A549 (cell line): ENCODE results near the gene LINC01488. TPM values are rescaled to one million over a fixed set of nuclear protein-coding genes. Genes with fewer than 3 reads are reported as not detected.

Source experiments
- ATAC-seq, 2 experiments: fragments of 200-7000 bp in 1 of 2; fragments of >200 bp in 1 of 2; cut with Nextera tagmentation in 1 of 2; cut with Tn5 transposase in 1 of 2; 3 replicates each; pipeline versions ENCODE4 v1.8.0 to v1.9.1; 2018 to 2020; ENCODE audit warnings: mild to moderate bottlenecking in 1 of 2, moderate library complexity in 1 of 2
- CTCF ChIA-PET: fragments of 300-600 bp; sonication (Branson Sonifier 250); formaldehyde crosslinking; extraction: SDS; loops from one replicate; lab custom pipeline; 2021; ENCODE audit warnings: antibody characterized with exemption, inconsistent platforms; lab: Yijun Ruan, JAX
- POLR2A ChIA-PET: fragments of 350-600 bp; formaldehyde crosslinking; extraction: SDS; loops from one replicate; lab custom pipeline; 2021; ENCODE audit warnings: antibody characterized with exemption, inconsistent platforms; lab: Yijun Ruan, JAX
- DNase-seq, 2 experiments: peaks; one replicate each; pipeline versions ENCODE4 v3.0.0 to v3.0.0-alpha.2; 2011 to 2016; ENCODE audit warnings: low read depth in 1 of 2, low spot score in 1 of 2
- FAIRE-seq: peaks from 2 replicates; lab custom pipeline; 2011; peaks lifted over from hg19 to GRCh38; lab: Jason Lieb, UNC
- H3K27ac ChIP-seq, 2 experiments: fragments of >200 bp; sonication (Bioruptor Twin); formaldehyde crosslinking; 3 replicates each; pipeline ENCODE4 v1.5.1; 2016 to 2017
- H3K4me1 ChIP-seq: fragments of >200 bp; sonication (Bioruptor Twin); formaldehyde crosslinking; 3 replicates; pipeline ENCODE4 v1.6.1; 2016
- H3K4me2 ChIP-seq: fragments of >200 bp; sonication (Bioruptor Twin); formaldehyde crosslinking; 3 replicates; pipeline ENCODE4 v1.6.1; 2016
- H3K4me3 ChIP-seq: fragments of >200 bp; sonication (Bioruptor Twin); formaldehyde crosslinking; 3 replicates; pipeline ENCODE4 v1.5.1; 2016
- H3K9me3 ChIP-seq: fragments of >200 bp; sonication (Bioruptor Twin); formaldehyde crosslinking; 3 replicates; pipeline ENCODE4 v1.6.1; 2016
- ATOH8 ChIP-seq: fragments of 250-450 bp; sonication (Bioruptor Pico); IDR thresholded peaks from 2 replicates; pipeline ENCODE4 v1.5.0; 2020; ENCODE audit warnings: low read depth, mild to moderate bottlenecking, moderate library complexity
- BCL3 ChIP-seq: fragments of >200 bp; sonication (Bioruptor Twin); formaldehyde crosslinking; IDR thresholded peaks from 3 replicates; pipeline ENCODE4 v1.6.1; 2016
- CBX8 ChIP-seq: fragments of 200-600 bp; sonication (generic); IDR thresholded peaks from 2 replicates; pipeline ENCODE4 v1.6.1; 2016
- CEBPB ChIP-seq, 2 experiments: fragments of >200 bp in 1 of 2; sonication (Bioruptor Twin) in 1 of 2; formaldehyde crosslinking in 1 of 2; IDR thresholded peaks; 2 replicates each; pipeline ENCODE4 v1.6.1; 2012 to 2016
- CHD2 ChIP-seq: fragments of 150-350 bp; IDR thresholded peaks from 2 replicates; pipeline ENCODE4 v1.6.1; 2014; ENCODE audit warnings: low read length; ENCODE audit not compliant: partially characterized antibody
- EHF ChIP-seq: fragments of 250-450 bp; sonication (Bioruptor Pico); IDR thresholded peaks from 2 replicates; pipeline ENCODE4 v1.5.0; 2020; ENCODE audit warnings: mild to moderate bottlenecking
- EP300 ChIP-seq, 2 experiments: fragments of >200 bp; sonication (Bioruptor Twin); formaldehyde crosslinking; IDR thresholded peaks; 2 replicates in 1 of 2; 3 replicates in 1 of 2; pipeline ENCODE4 v1.6.1; 2016 to 2017
- GATA3 ChIP-seq: IDR thresholded peaks from 2 replicates; pipeline ENCODE4 v1.6.1; 2012; ENCODE audit warnings: borderline replicate concordance
- HEYL ChIP-seq: fragments of 250-450 bp; sonication (Bioruptor Pico); IDR thresholded peaks from 2 replicates; pipeline ENCODE4 v1.8.0; 2021; ENCODE audit warnings: mild to moderate bottlenecking, moderate library complexity
- HOXA7 ChIP-seq: fragments of 250-450 bp; sonication (Bioruptor Pico); IDR thresholded peaks from 2 replicates; pipeline ENCODE4 v1.5.0; 2020; ENCODE audit warnings: mild to moderate bottlenecking, moderate library complexity
- HOXB5 ChIP-seq: fragments of 250-450 bp; sonication (Bioruptor Pico); IDR thresholded peaks from 2 replicates; pipeline ENCODE4 v1.5.0; 2020; ENCODE audit warnings: mild to moderate bottlenecking, moderate library complexity
- JUNB ChIP-seq: fragments of >200 bp; sonication (Bioruptor Twin); formaldehyde crosslinking; IDR thresholded peaks from 2 replicates; pipeline ENCODE4 v1.6.1; 2016
- MAZ ChIP-seq: fragments of 150-350 bp; IDR thresholded peaks from 2 replicates; pipeline ENCODE4 v1.6.1; 2014; ENCODE audit warnings: antibody characterized with exemption, low read depth, low read length, borderline replicate concordance
- MYC ChIP-seq: IDR thresholded peaks from 2 replicates; pipeline ENCODE4 v1.6.1; 2012; ENCODE audit warnings: mild to moderate bottlenecking, inconsistent platforms, low read length, improper control_type of control experiment, borderline replicate concordance
- NFE2L2 ChIP-seq: fragments of 150-350 bp; conservative IDR thresholded peaks from 2 replicates; pipeline ENCODE4 v1.6.1; 2014; ENCODE audit warnings: low read length
- POLR2A ChIP-seq: IDR thresholded peaks from 2 replicates; pipeline ENCODE4 v1.6.1; 2012; ENCODE audit warnings: mild to moderate bottlenecking, low read length
- POLR2AphosphoS2 ChIP-seq: conservative IDR thresholded peaks from 2 replicates; pipeline ENCODE4 v1.6.1; 2012; ENCODE audit warnings: low read length, improper control_type of control experiment, inconsistent platforms
- RAD21 ChIP-seq, 2 experiments: fragments of >200 bp in 1 of 2; sonication (Bioruptor Twin) in 1 of 2; formaldehyde crosslinking in 1 of 2; IDR thresholded peaks in 1 of 2; conservative IDR thresholded peaks in 1 of 2; 2 replicates in 1 of 2; 3 replicates in 1 of 2; pipeline ENCODE4 v1.6.1; 2012 to 2018; ENCODE audit warnings: inconsistent platforms in 1 of 2
- RARB ChIP-seq: fragments of 250-450 bp; sonication (Bioruptor Pico); IDR thresholded peaks from 2 replicates; pipeline ENCODE4 v1.8.0; 2021; ENCODE audit warnings: mild to moderate bottlenecking, moderate library complexity
- SMC3 ChIP-seq: fragments of >200 bp; sonication (Bioruptor Twin); formaldehyde crosslinking; IDR thresholded peaks from 3 replicates; pipeline ENCODE4 v1.6.1; 2018; ENCODE audit warnings: inconsistent platforms
- USF2 ChIP-seq: fragments of 450-650 bp; IDR thresholded peaks from 2 replicates; pipeline ENCODE4 v1.6.1; 2014; ENCODE audit warnings: antibody characterized with exemption
- ZC3H11A ChIP-seq: fragments of 450-650 bp; IDR thresholded peaks from 2 replicates; pipeline ENCODE4 v1.6.1; 2014; ENCODE audit warnings: antibody characterized with exemption, mild to moderate bottlenecking
- ZNF302 ChIP-seq: fragments of 250-450 bp; sonication (Bioruptor Pico); IDR thresholded peaks from 2 replicates; pipeline ENCODE4 v1.9.0; 2021; ENCODE audit warnings: inconsistent platforms, mild to moderate bottlenecking, moderate library complexity
- WGBS: methylation state at CpG from one replicate; pipeline ENCODE4 v1.1.6; 2017; ENCODE audit errors: missing lambda C conversion rate; 5-methylcytosine and 5-hydroxymethylcytosine counted together
- polyA plus RNA-seq, 4 experiments: library from polyadenylated mRNA; depleted of rRNA in 3 of 4; stranded (reverse); fragments of >200 nt; fragmentation: RNase III in 1 of 4; extraction: RNeasy Plus Mini Kit Qiagen cat#74134 plus additional on column Dnase treatment in 1 of 4; gene quantifications; 2 replicates in 3 of 4; 3 replicates in 1 of 4; pipeline ENCODE4 v1.2.3, GENCODE V29; 2011 to 2017
- TF ChIP-seq, protein P1 (sequence below): IDR thresholded peaks from 2 replicates; pipeline ENCODE4 v1.6.1; 2012
- TF ChIP-seq, protein P2 (sequence below): fragments of >200 bp; sonication (Bioruptor Twin); formaldehyde crosslinking; IDR thresholded peaks from 3 replicates; pipeline ENCODE4 v1.5.1; 2016

LINC01488 gene
- polyA plus RNA-seq, 2 of the 4 experiments (the other 2 are of a cell fraction) = 0.05 TPM; not detected in 1

DNA sequence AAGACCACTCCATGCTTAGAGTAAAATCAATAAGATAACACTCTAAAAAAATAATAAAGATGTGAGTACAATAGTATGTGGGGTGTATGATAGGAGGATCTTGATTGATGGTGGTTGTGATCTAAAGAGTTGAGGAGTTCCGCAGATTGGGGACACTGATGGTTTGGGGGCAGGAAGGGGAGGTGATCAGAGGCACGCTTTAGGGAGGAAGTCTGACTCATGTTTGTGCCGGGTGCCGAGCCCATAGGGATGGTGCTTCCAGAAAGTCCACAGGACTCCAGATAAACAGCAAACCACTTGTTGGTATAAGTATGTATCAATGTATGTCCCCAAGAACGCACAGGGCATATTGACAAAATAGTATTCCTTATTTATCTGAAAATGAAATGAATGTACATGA, 27.5 kb downstream of the LINC01488 start (continued):
- no peak for TF ChIP-seq EP300 (IDR thresholded peaks at IDR 0.05)
- TF ChIP-seq HOXA7 (CRISPR knock-in tag) = no peak
- TF ChIP-seq, all 56 proteins: peak for 0

- ATAC-seq (no peak), DNase-seq (no peak), FAIRE-seq (no peak)
- TF ChIP-seq, protein P1, sequence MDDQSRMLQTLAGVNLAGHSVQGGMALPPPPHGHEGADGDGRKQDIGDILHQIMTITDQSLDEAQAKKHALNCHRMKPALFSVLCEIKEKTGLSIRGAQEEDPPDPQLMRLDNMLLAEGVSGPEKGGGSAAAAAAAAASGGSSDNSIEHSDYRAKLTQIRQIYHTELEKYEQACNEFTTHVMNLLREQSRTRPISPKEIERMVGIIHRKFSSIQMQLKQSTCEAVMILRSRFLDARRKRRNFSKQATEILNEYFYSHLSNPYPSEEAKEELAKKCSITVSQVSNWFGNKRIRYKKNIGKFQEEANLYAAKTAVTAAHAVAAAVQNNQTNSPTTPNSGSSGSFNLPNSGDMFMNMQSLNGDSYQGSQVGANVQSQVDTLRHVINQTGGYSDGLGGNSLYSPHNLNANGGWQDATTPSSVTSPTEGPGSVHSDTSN = no peak
- TF ChIP-seq MYC = no peak
- no peak for TF ChIP-seq NFE2L2
- no peak for TF ChIP-seq HOXA7 (CRISPR knock-in tag)
- no peak for TF ChIP-seq EHF (CRISPR knock-in tag)
- no peak for TF ChIP-seq RARB (CRISPR knock-in tag)
- TF ChIP-seq CEBPB (IDR thresholded peaks at IDR 0.05) = no peak
- no peak for TF ChIP-seq EP300 (IDR thresholded peaks at IDR 0.05)
- TF ChIP-seq BCL3 = no peak
- Histone ChIP-seq H3K4me1 (peaks cover 9% of the 10 kb centered on the region), H3K4me2 (no peak overlapping the region), H3K9me3 (peaks cover 4% of the 10 kb centered on the region; the same call in 1 of the 3 replicates), H3K4me3 (no peak overlapping the region), H3K27ac (peak overlapping the region in 1 of 2 experiments; percentile 59; a peak in 1 of 6 replicates)
- WGBS = 88% methylated on average over 4 of the region's 7 CpGs
- CTCF ChIA-PET = no interaction called here
- POLR2A ChIA-PET = no interaction called here
These were observed 27.9 kb downstream of the LINC01488 start for GRCh38 chr11:69509381-69509780.

DNA sequence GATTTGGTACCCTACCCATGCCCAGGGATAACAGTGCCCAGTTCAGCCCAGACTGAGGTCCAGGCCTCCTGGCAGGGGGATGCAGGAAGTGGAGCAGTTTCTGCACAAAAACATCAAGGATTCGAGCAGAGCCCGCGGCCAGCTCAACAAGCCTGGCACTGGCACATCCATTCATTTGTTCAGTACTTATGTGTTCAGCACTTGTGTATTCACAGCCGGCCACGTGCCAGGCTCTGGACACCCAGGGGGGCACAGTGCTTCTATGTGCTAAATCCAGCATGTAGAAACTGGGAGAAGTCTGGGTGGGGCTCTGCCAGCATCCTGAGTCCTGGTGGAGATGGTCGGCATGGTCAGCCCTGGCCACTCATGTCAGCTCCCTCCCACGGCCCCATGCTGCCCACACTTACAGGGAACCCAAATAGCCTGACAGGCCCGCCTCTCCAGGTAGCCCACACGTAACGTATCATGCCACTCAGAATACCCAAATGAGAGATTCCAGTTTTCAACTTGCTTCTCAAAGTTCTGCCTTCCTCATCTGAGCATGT, 28.5 kb downstream of the LINC01488 start:
- no peak overlapping the region for H3K4me2 ChIP-seq
- POLR2A ChIA-PET = no interaction called here
- ATAC-seq = no peak
- peaks cover 9% of the 10 kb centered on the region for H3K4me1 ChIP-seq
- CTCF ChIA-PET = interaction anchor here (0.8 kb wide), 1 partner anchor 95 kb away, joined by 3 read pairs; no protein-coding TSS in a partner anchor
- DNase-seq = no peak
- peaks cover 4% of the 10 kb centered on the region; the same call in 1 of the 3 replicates for H3K9me3 ChIP-seq
- 92% methylated on average over 9 of the region's 10 CpGs for WGBS
- no peak for FAIRE-seq
- TF ChIP-seq GATA3 (no peak), ATOH8 (CRISPR knock-in tag) (no peak), MAZ (no peak)
- H3K4me3 ChIP-seq = no peak overlapping the region
- H3K27ac ChIP-seq = peak overlapping the region in 1 of 2 experiments; percentile 59; a peak in 2 of 6 replicates

DNA sequence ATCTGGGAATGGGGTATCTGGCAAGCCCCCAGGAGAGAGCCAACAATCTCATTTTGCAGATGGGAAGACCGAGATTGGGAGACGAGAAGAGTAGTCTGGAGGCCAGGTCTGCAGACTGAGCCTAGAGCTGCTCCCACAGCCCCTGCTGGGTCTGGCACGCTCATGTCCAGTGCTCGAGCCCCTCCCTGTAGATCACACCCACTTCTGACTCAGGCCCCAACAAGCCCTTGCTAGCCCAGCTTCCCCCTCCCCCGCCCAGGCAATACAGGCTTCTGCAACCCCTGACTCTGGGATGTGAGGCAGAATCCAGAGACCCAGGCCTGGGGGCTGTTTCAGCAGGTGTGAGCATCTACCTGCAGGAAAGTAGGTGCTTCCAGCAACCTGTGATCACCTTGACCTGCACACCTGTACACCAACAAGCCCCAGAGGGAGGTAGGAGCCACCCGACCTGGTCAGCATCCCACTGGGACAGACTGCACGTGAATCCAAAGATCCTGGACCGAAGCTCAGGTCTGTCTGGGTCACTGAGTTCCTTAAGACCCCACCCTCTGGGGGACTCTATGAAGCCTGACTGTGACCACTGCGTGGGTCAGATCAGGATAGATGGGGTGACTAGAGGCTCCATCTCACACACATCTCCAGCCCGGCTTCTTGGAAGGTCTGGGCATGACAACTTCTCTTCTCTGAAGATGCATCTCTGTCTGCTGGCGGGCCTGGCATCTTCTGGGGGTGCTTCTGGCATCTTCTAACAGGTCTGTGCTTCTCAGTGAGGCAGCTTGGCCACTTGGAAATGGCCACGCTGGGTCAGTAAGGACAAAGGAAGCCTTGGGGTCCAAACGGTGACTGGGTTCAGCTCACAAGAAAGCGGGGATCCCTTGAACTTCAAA, 29.3 kb downstream of the LINC01488 start:
- Histone ChIP-seq H3K4me2 (peak overlapping the region; percentile 24; the same call in 2 of the 3 replicates), H3K9me3 (peaks cover 6% of the 10 kb centered on the region; the same call in 1 of the 3 replicates), H3K4me1 (peaks cover 9% of the 10 kb centered on the region), H3K4me3 (no peak overlapping the region), H3K27ac (peak overlapping the region in 1 of 2 experiments; percentile 59; a peak in 4 of 6 replicates)
- ATAC-seq (peak in 1 of 2 experiments; percentile 53; a peak in 2 of 6 replicates), DNase-seq (no peak), FAIRE-seq (no peak)
- 73% methylated on average over 13 of the region's 14 CpGs for WGBS
- CTCF ChIA-PET = interaction anchor here (0.8 kb wide), 1 partner anchor 96 kb away, joined by 3 read pairs; no protein-coding TSS in a partner anchor
- POLR2A ChIA-PET = no interaction called here
- no peak for TF ChIP-seq ZNF302 (CRISPR knock-in tag)
- TF ChIP-seq POLR2AphosphoS2 = no peak
- TF ChIP-seq POLR2A = no peak
- no peak for TF ChIP-seq HEYL
- TF ChIP-seq HOXB5 (CRISPR knock-in tag) = no peak
- TF ChIP-seq SMC3 = no peak
- TF ChIP-seq CBX8 = no peak
- no peak for TF ChIP-seq RAD21 (conservative IDR thresholded peaks at IDR 0.05 in 1 of 2, IDR thresholded peaks at IDR 0.05 in 1 of 2)
- no peak for TF ChIP-seq MAZ
- no peak for TF ChIP-seq NFE2L2
- no peak for TF ChIP-seq JUNB
- no peak for TF ChIP-seq ZC3H11A
- TF ChIP-seq, protein P2, sequence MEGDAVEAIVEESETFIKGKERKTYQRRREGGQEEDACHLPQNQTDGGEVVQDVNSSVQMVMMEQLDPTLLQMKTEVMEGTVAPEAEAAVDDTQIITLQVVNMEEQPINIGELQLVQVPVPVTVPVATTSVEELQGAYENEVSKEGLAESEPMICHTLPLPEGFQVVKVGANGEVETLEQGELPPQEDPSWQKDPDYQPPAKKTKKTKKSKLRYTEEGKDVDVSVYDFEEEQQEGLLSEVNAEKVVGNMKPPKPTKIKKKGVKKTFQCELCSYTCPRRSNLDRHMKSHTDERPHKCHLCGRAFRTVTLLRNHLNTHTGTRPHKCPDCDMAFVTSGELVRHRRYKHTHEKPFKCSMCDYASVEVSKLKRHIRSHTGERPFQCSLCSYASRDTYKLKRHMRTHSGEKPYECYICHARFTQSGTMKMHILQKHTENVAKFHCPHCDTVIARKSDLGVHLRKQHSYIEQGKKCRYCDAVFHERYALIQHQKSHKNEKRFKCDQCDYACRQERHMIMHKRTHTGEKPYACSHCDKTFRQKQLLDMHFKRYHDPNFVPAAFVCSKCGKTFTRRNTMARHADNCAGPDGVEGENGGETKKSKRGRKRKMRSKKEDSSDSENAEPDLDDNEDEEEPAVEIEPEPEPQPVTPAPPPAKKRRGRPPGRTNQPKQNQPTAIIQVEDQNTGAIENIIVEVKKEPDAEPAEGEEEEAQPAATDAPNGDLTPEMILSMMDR = no peak
- no peak for TF ChIP-seq CHD2
- TF ChIP-seq USF2 = no peak
